ENCODE data around the gene MYO9A.

DNA sequence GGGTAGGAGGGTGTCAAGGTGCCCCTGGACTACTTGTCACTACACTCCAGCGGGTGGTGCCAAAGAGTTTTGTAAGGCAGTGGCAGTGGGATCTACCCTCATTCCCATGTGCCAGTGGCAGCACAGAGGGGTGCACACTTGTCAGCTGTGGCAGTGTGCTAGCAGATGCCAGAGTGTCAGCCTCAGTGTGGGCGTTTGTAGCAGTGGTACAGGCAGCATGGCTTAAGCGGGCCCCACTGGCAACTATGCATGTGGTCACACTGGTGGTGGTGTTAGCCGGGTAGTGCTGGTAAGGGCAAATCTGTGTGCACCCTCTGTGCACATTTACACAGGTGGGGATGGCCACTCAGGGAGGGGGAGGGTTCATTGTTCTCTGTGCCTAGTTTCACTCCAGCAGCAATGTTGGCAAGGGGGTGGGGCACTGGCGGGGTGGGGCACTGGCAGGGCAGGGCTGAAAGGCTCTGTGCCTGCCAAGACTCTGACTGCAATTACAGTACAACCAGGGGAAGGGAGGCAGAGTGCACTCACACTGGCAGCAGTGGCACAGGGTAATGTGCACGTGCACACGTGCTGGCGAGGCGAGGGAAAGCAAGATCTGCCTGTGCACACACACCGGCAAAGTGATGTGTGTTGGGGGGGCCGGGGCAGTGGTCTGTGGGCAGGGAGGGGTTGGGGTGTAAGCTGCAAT, 31.8 kb downstream of the MYO9A start:
- TF ChIP-seq, protein P1, sequence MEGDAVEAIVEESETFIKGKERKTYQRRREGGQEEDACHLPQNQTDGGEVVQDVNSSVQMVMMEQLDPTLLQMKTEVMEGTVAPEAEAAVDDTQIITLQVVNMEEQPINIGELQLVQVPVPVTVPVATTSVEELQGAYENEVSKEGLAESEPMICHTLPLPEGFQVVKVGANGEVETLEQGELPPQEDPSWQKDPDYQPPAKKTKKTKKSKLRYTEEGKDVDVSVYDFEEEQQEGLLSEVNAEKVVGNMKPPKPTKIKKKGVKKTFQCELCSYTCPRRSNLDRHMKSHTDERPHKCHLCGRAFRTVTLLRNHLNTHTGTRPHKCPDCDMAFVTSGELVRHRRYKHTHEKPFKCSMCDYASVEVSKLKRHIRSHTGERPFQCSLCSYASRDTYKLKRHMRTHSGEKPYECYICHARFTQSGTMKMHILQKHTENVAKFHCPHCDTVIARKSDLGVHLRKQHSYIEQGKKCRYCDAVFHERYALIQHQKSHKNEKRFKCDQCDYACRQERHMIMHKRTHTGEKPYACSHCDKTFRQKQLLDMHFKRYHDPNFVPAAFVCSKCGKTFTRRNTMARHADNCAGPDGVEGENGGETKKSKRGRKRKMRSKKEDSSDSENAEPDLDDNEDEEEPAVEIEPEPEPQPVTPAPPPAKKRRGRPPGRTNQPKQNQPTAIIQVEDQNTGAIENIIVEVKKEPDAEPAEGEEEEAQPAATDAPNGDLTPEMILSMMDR (IDR thresholded peaks at IDR 0.05), result no peak
- TF ChIP-seq EZH2 (IDR thresholded peaks at IDR 0.05), result no peak
- no peak for TF ChIP-seq EZH2phosphoT487 (IDR thresholded peaks at IDR 0.05)

All from neural progenitor cell (in vitro differentiated cells).